Parathyroid adenoma (tissue), 2 donors: ENCODE data around the gene GPR42.
A peak's percentile ranks its signal among the peaks of the same experiment; 100 is the strongest.

ENCODE experiments used
- H2AFZ ChIP-seq: fragments of 300-600 bp; sonication (generic); one replicate; pipeline ENCODE4 v1.7.0; 2017; ENCODE audit warnings: antibody characterized with exemption, mild to moderate bottlenecking
- H3K27ac ChIP-seq: fragments of 300-600 bp; sonication (generic); one replicate; pipeline ENCODE4 v1.7.0; 2017
- H3K27me3 ChIP-seq: fragments of 300-600 bp; sonication (generic); one replicate; pipeline ENCODE4 v1.7.0; 2017; ENCODE audit warnings: low read length; ENCODE audit not compliant: control insufficient read depth, insufficient read depth
- H3K36me3 ChIP-seq: fragments of 300-600 bp; sonication (generic); one replicate; pipeline ENCODE4 v1.7.0; 2017; ENCODE audit warnings: low read length; ENCODE audit not compliant: control insufficient read depth, insufficient read depth
- H3K4me1 ChIP-seq: fragments of 300-600 bp; sonication (generic); one replicate; pipeline ENCODE4 v1.7.0; 2017; ENCODE audit warnings: control low read depth
- H3K4me2 ChIP-seq: fragments of 300-600 bp; sonication (generic); one replicate; pipeline ENCODE4 v1.7.0; 2017; ENCODE audit warnings: low read length
- H3K4me3 ChIP-seq: fragments of 300-600 bp; sonication (generic); one replicate; pipeline ENCODE4 v1.7.0; 2017; ENCODE audit warnings: low read depth, low read length
- H3K79me2 ChIP-seq: fragments of 300-600 bp; sonication (generic); one replicate; pipeline ENCODE4 v1.7.0; 2017; ENCODE audit warnings: control low read depth
- H3K9ac ChIP-seq: fragments of 300-600 bp; sonication (generic); one replicate; pipeline ENCODE4 v1.7.0; 2017; ENCODE audit warnings: mild to moderate bottlenecking
- H3K9me3 ChIP-seq: fragments of 300-600 bp; sonication (generic); one replicate; pipeline ENCODE4 v1.7.0; 2017; ENCODE audit warnings: low read length; ENCODE audit not compliant: control insufficient read depth
- CTCF ChIP-seq: fragments of 300-600 bp; sonication (generic); IDR thresholded peaks from one replicate; pipeline ENCODE4 v1.7.0; 2017; ENCODE audit warnings: antibody characterized with exemption, mild to moderate bottlenecking
- donor health status: primary hyperparathyroidism.

Gene GPR42

GRCh38 chr19:35346193-35347052 lies 24.4 kb upstream of the GPR42 start:
- Histone ChIP-seq H3K79me2 (no peaks in the 10 kb centered on the region), H3K4me1 (peaks cover 20% of the 10 kb centered on the region), H3K9ac (no peak overlapping the region), H3K4me2 (no peak overlapping the region), H3K36me3 (no peaks in the 10 kb centered on the region), H3K9me3 (no peaks in the 10 kb centered on the region), H3K27ac (no peak overlapping the region), H2AFZ (no peak overlapping the region), H3K27me3 (no peaks in the 10 kb centered on the region), H3K4me3 (no peak overlapping the region)
- TF ChIP-seq CTCF = no peak

- Histone ChIP-seq H3K4me1 (peaks cover 20% of the 10 kb centered on the region), H3K4me2 (no peak within 1 kb of the TSS), H3K9me3 (no peaks in the 10 kb centered on the region), H3K27ac (no peak within 1 kb of the TSS), H3K4me3 (no peak within 1 kb of the TSS), H2AFZ (peak within 1 kb of the TSS; percentile 53), H3K79me2 (no peaks in the 10 kb centered on the region), H3K27me3 (no peaks in the 10 kb centered on the region), H3K9ac (no peak within 1 kb of the TSS), H3K36me3 (no peaks in the 10 kb centered on the region)
- TF ChIP-seq CTCF = no peak
Measured at GRCh38 chr19:35347171-35347929, 23.5 kb upstream of the GPR42 start, which contains the start of gene FFAR1. Gene FFAR1 (plus strand): TSS chr19:35347902. CDS start chr19:35351552, 3,650 bp downstream.

GRCh38 chr19:35347930-35348298 lies 23.0 kb upstream of the GPR42 start:
- no peak overlapping the region for H3K4me2 ChIP-seq
- TF ChIP-seq CTCF = no peak
- no peak overlapping the region for H3K4me3 ChIP-seq
- H3K9ac ChIP-seq = no peak overlapping the region
- no peaks in the 10 kb centered on the region for H3K79me2 ChIP-seq
- H3K27me3 ChIP-seq = no peaks in the 10 kb centered on the region
- H3K36me3 ChIP-seq = no peaks in the 10 kb centered on the region
- H3K4me1 ChIP-seq = peaks cover 24% of the 10 kb centered on the region
- H3K9me3 ChIP-seq = no peaks in the 10 kb centered on the region
- no peak overlapping the region for H2AFZ ChIP-seq
- H3K27ac ChIP-seq = no peak overlapping the region

- no peaks in the 10 kb centered on the region for H3K9me3 ChIP-seq
- H3K79me2 ChIP-seq = no peaks in the 10 kb centered on the region
- no peaks in the 10 kb centered on the region for H3K36me3 ChIP-seq
- H3K27ac ChIP-seq = no peak overlapping the region
- H3K4me2 ChIP-seq = no peak overlapping the region
- H2AFZ ChIP-seq = no peak overlapping the region
- no peak overlapping the region for H3K4me3 ChIP-seq
- peaks cover 31% of the 10 kb centered on the region for H3K4me1 ChIP-seq
- no peak for TF ChIP-seq CTCF
- H3K27me3 ChIP-seq = no peaks in the 10 kb centered on the region
- H3K9ac ChIP-seq = no peak overlapping the region
Measured at GRCh38 chr19:35348911-35349611, 21.8 kb upstream of the GPR42 start.
